SU-DHL-6 (cell line): Measurements from ENCODE around the gene MED15.

Experiments used
- CTCF ChIP-seq: fragments of 200-600 bp; sonication (generic); IDR thresholded peaks from one replicate; pipeline ENCODE4 v1.5.1; 2017; ENCODE audit warnings: antibody characterized with exemption, mild to moderate bottlenecking, low read length, moderate library complexity; ENCODE audit not compliant: insufficient read depth, poor library complexity, severe bottlenecking
- EZH2phosphoT487 ChIP-seq: fragments of 200-600 bp; sonication (generic), shearing (Covaris generic); conservative IDR thresholded peaks from 2 replicates; pipeline ENCODE4 v1.6.1; 2018; ENCODE audit warnings: mild to moderate bottlenecking, antibody characterized with exemption, low read length, moderate library complexity, mixed read lengths

GRCh38 chr22:20524004-20524481, 16.6 kb downstream of the MED15 start:
- TF ChIP-seq CTCF (no peak), EZH2phosphoT487 (no peak)
